ENCODE measurements around the gene MADCAM1. TPM values are rescaled to one million over a fixed set of nuclear protein-coding genes. Genes with fewer than 3 reads are reported as not detected.

MADCAM1 gene
- total RNA-seq, 4 donors from 2014 or later: 0.34 to 0.57 TPM; not detected in 2

GRCh38 chr19:508204-509150, 12.2 kb downstream of the MADCAM1 start:
- intact Hi-C loops (cut with DNase I; ENCODE audit: low total_unique reads): no loop called here
- H3K4me3 ChIP-seq (ENCODE audit: low read depth, poor library complexity, severe bottlenecking): peak overlapping the region; percentile 69
- no peak for DNase-seq (ENCODE audit: low spot score in 2 of 2)
- TF ChIP-seq, protein P1, sequence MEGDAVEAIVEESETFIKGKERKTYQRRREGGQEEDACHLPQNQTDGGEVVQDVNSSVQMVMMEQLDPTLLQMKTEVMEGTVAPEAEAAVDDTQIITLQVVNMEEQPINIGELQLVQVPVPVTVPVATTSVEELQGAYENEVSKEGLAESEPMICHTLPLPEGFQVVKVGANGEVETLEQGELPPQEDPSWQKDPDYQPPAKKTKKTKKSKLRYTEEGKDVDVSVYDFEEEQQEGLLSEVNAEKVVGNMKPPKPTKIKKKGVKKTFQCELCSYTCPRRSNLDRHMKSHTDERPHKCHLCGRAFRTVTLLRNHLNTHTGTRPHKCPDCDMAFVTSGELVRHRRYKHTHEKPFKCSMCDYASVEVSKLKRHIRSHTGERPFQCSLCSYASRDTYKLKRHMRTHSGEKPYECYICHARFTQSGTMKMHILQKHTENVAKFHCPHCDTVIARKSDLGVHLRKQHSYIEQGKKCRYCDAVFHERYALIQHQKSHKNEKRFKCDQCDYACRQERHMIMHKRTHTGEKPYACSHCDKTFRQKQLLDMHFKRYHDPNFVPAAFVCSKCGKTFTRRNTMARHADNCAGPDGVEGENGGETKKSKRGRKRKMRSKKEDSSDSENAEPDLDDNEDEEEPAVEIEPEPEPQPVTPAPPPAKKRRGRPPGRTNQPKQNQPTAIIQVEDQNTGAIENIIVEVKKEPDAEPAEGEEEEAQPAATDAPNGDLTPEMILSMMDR (IDR thresholded peaks at IDR 0.05): no peak
- 56 to 57% methylated on average over 32 of the region's 32 CpGs for WGBS, 2 donors

- no peak for TF ChIP-seq POLR2A (IDR thresholded peaks at IDR 0.05)
- TF ChIP-seq, protein P1 (IDR thresholded peaks at IDR 0.05): peak in 2 of 3 donors; percentile 53 to 64
- intact Hi-C loops (cut with DNase I; ENCODE audit: low total_unique reads): no loop called here
- 20 to 26% methylated on average over 10 of the region's 21 CpGs for WGBS, 2 donors
- H3K4me3 ChIP-seq (ENCODE audit: low read depth, poor library complexity, severe bottlenecking): no peak overlapping the region
- peak in 1 of 2 donors; percentile 94 for DNase-seq (ENCODE audit: low spot score in 2 of 2)
Measured at GRCh38 chr19:510606-511100, 14.4 kb downstream of the MADCAM1 start.

DNA sequence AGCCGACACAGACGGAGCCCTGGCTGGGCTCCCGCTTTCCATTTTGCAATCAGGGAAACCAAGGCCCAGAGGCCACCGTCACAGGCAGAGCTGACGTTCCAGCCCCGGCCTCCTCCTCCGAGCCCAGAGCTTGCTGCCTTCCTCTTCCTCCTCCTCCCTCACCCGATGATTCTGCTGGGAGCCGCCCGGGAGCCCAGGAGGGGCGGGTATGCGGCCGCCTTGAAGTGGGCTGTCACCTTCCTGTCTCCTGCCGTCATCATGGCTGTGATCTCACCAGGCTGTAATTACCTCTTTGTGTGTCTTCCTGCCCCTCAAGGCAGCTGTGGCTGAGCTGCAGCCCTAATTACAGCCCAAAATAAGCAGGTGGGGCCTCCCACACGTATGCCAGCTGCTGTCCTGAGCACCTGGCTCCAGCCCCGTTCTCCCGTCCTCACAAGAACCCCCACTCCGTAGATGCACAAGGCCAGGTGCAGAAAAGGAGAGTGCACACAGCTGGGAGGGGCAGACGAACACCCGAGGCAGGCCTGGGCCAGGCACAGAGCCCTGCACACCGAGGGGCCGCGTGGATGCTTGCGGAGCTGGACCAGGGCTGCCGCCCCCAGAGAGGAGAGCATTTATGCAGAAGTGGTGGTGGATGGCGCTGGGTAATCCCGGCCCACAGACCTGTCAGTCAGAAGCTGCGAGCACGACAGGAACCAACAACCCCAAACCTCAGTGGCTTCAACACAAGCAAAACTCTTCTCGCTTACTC, 15.0 kb downstream of the MADCAM1 start:
- WGBS, 2 donors: 31 to 40% methylated on average over 30 of the region's 30 CpGs
- intact Hi-C loops (cut with DNase I; ENCODE audit: low total_unique reads): no loop called here
- DNase-seq (ENCODE audit: low spot score in 2 of 2): no peak
- H3K4me3 ChIP-seq (ENCODE audit: low read depth, poor library complexity, severe bottlenecking): no peak overlapping the region
- no peak for TF ChIP-seq POLR2A (IDR thresholded peaks at IDR 0.05)
- TF ChIP-seq, protein P1 (IDR thresholded peaks at IDR 0.05): no peak

GRCh38 chr19:512547-513365, 16.5 kb downstream of the MADCAM1 start:
- 46 to 67% methylated on average over 23 to 58 of the region's 62 CpGs for WGBS, 2 donors
- no peak for DNase-seq (ENCODE audit: low spot score in 2 of 2)

More at GRCh38 chr19:512547-513365, 16.5 kb downstream of the MADCAM1 start:
- intact Hi-C loops (cut with DNase I; ENCODE audit: low total_unique reads): no loop called here
- TF ChIP-seq POLR2A (IDR thresholded peaks at IDR 0.05): no peak
- TF ChIP-seq, protein P1 (IDR thresholded peaks at IDR 0.05): no peak
- H3K4me3 ChIP-seq (ENCODE audit: low read depth, poor library complexity, severe bottlenecking): no peak overlapping the region

Data from lower leg skin (tissue), 4 donors.